Peyer's patch (tissue), 4 donors: ENCODE measurements around the gene GLDC. TPM values are rescaled to one million over a fixed set of nuclear protein-coding genes. Genes with fewer than 3 reads are reported as not detected.
"Not testable (repeated sequence)": the region's sequence is repeated elsewhere in the genome, so short reads cannot be mapped to it uniquely, and the experiment has no call there.

Experiments used
- DNase-seq, 3 donors: peaks; one replicate each; pipeline ENCODE4 v3.0.0-alpha.2; 2017 to 2019
- H3K27ac ChIP-seq, 4 donors: fragments of 200-600 bp; sonication (generic); one replicate each; pipeline ENCODE4 v1.5.1; 2016 to 2019
- H3K27me3 ChIP-seq, 2 donors: fragments of 200-600 bp; sonication (generic); one replicate each; pipeline ENCODE4 v1.5.1; 2019
- H3K36me3 ChIP-seq, 3 donors: fragments of 200-600 bp; sonication (generic); one replicate each; pipeline ENCODE4 v1.5.1; 2016 to 2019
- H3K4me1 ChIP-seq, 4 donors: fragments of 200-600 bp; sonication (generic); one replicate each; pipeline ENCODE4 v1.5.1; 2016 to 2019
- H3K4me3 ChIP-seq, 4 donors: fragments of 200-600 bp; sonication (generic); 1 replicate in 3 of 4; 2 replicates in 1 of 4; pipeline ENCODE4 v1.5.1; 2016 to 2019; ENCODE audit warnings: mild to moderate bottlenecking in 1 of 4
- H3K9me3 ChIP-seq, 4 donors: fragments of 200-600 bp; sonication (generic); one replicate each; pipeline ENCODE4 v1.5.1; 2016 to 2019; ENCODE audit warnings: mild to moderate bottlenecking in 1 of 4
- CTCF ChIP-seq, 6 experiments: fragments of 450-650 bp in 4 of 6; fragments of 200-600 bp in 2 of 6; sonication (generic) in 1 of 6; IDR thresholded peaks; one replicate each; pipeline ENCODE4 v1.5.1; 2017 to 2019; ENCODE audit warnings: antibody characterized with exemption in 6 of 6, mild to moderate bottlenecking in 3 of 6, moderate library complexity in 1 of 6
- POLR2A ChIP-seq, 2 donors: fragments of 450-650 bp; IDR thresholded peaks; one replicate each; pipeline ENCODE4 v1.5.1; 2017; ENCODE audit warnings: antibody characterized with exemption in 2 of 2, mild to moderate bottlenecking in 2 of 2, moderate library complexity in 2 of 2
- total RNA-seq, 4 donors: library from RNA; depleted of rRNA; stranded (reverse); fragments of >200 nt; gene quantifications; one replicate each; pipeline ENCODE4 v1.1.0, GENCODE V29; 2016

The GLDC gene
- total RNA-seq = 1 to 10 TPM in 1 of 4 donors, under 1 TPM in 1, not detected in 2; 0.27 to 2.5 TPM

- H3K27me3 ChIP-seq = peaks cover 0 to 12% of the 10 kb centered on the region in 2 donors
- no peak within 1 kb of the TSS for H3K27ac ChIP-seq
- no peaks in the 10 kb centered on the region for H3K36me3 ChIP-seq
- H3K4me3 ChIP-seq = peak within 1 kb of the TSS; percentile 24 to 56 (median 52)
- no peaks in the 10 kb centered on the region for H3K9me3 ChIP-seq
- DNase-seq = peak; percentile 34 to 69 (median 56)
- peaks cover 3 to 15% (median 11%) of the 10 kb centered on the region in 4 donors for H3K4me1 ChIP-seq
- TF ChIP-seq POLR2A (IDR thresholded peaks at IDR 0.05) (no peak), CTCF (IDR thresholded peaks at IDR 0.05) (no peak)
Measured at GRCh38 chr9:6645355-6646292, at the start of gene GLDC. TSS of gene GLDC (minus strand) at chr9:6645729. CDS start at chr9:6645499, 230 bp downstream.

GRCh38 chr9:6692881-6693361, 47.4 kb upstream of the GLDC start:
- Histone ChIP-seq H3K9me3 (no peaks in the 10 kb centered on the region), H3K4me1 (no peaks in the 10 kb centered on the region), H3K4me3 (no peak overlapping the region), H3K36me3 (no peaks in the 10 kb centered on the region), H3K27me3 (no peaks in the 10 kb centered on the region), H3K27ac (peak overlapping the region in 2 of 4 donors; percentile 26 to 72)
- no peak for TF ChIP-seq POLR2A (IDR thresholded peaks at IDR 0.05)
- peak in 1 of 3 donors; percentile 44 for DNase-seq

- Histone ChIP-seq H3K27me3 (no peaks in the 10 kb centered on the region), H3K4me3 (no peak overlapping the region), H3K4me1 (no peaks in the 10 kb centered on the region), H3K36me3 (no peaks in the 10 kb centered on the region), H3K27ac (peak overlapping the region in 2 of 4 donors; percentile 26 to 72), H3K9me3 (no peaks in the 10 kb centered on the region)
- TF ChIP-seq CTCF (IDR thresholded peaks at IDR 0.05) = no peak
- TF ChIP-seq POLR2A (IDR thresholded peaks at IDR 0.05) = no peak
- no peak for DNase-seq
Measured at GRCh38 chr9:6692433-6692832, 46.9 kb upstream of the GLDC start.

- not testable (repeated sequence) for H3K27me3 ChIP-seq, H3K9me3 ChIP-seq, H3K4me3 ChIP-seq, DNase-seq, H3K4me1 ChIP-seq, H3K36me3 ChIP-seq
- H3K27ac ChIP-seq = peak overlapping the region in 1 of 4 donors; percentile 72
Measured at GRCh38 chr9:6690675-6691070, 45.1 kb upstream of the GLDC start.

GRCh38 chr9:6689893-6690674, 44.6 kb upstream of the GLDC start:
- no peak for DNase-seq
- no peak overlapping the region for H3K4me3 ChIP-seq
- peak overlapping the region in 1 of 4 donors; percentile 72 for H3K27ac ChIP-seq
- no peaks in the 10 kb centered on the region for H3K9me3 ChIP-seq
- no peak for TF ChIP-seq CTCF (IDR thresholded peaks at IDR 0.05)
- no peak for TF ChIP-seq POLR2A (IDR thresholded peaks at IDR 0.05)
- no peaks in the 10 kb centered on the region for H3K4me1 ChIP-seq
- H3K36me3 ChIP-seq = no peaks in the 10 kb centered on the region
- no peaks in the 10 kb centered on the region for H3K27me3 ChIP-seq

- TF ChIP-seq POLR2A (IDR thresholded peaks at IDR 0.05) (no peak), CTCF (IDR thresholded peaks at IDR 0.05) (no peak)
- Histone ChIP-seq H3K4me3 (no peak overlapping the region), H3K4me1 (peaks cover 0 to 6% (median 0%) of the 10 kb centered on the region in 4 donors), H3K36me3 (no peaks in the 10 kb centered on the region), H3K9me3 (no peaks in the 10 kb centered on the region), H3K27ac (no peak overlapping the region), H3K27me3 (no peaks in the 10 kb centered on the region)
- DNase-seq = no peak
Measured at GRCh38 chr9:6687180-6687579, 41.7 kb upstream of the GLDC start.
